Fibroblast of pulmonary artery (primary cell): ENCODE results near the gene EFCC1.
"Not testable (repeated sequence)": the region's sequence is repeated elsewhere in the genome, so short reads cannot be mapped to it uniquely, and the experiment has no call there.

Experiments used
- DNase-seq: peaks from one replicate; pipeline ENCODE4 v3.0.0-alpha.2; 2010; ENCODE audit warnings: low read depth
- H3K4me3 ChIP-seq: replicated peaks from 2 replicates; pipeline ENCODE4 v1.5.1; 2011; ENCODE audit warnings: low read depth, mild to moderate bottlenecking, control low read depth, low read length, moderate library complexity
- CTCF ChIP-seq: IDR thresholded peaks from 2 replicates; pipeline ENCODE4 v1.5.1; 2011; ENCODE audit warnings: mild to moderate bottlenecking, control low read depth, low read length, inconsistent platforms; ENCODE audit errors: missing control alignments

EFCC1 gene

GRCh38 chr3:129068291-129068886, 67.3 kb downstream of the EFCC1 start:
- TF ChIP-seq CTCF = no peak
- peak overlapping the region; percentile 37 for H3K4me3 ChIP-seq
- peak; percentile 13 for DNase-seq

- not testable (repeated sequence) for DNase-seq, H3K4me3 ChIP-seq
Observed at GRCh38 chr3:129069313-129070085, 68.4 kb downstream of the EFCC1 start.

GRCh38 chr3:129070086-129070885, 69.2 kb downstream of the EFCC1 start:
- TF ChIP-seq CTCF = no peak
- H3K4me3 ChIP-seq = no peak overlapping the region
- DNase-seq = no peak

GRCh38 chr3:129077222-129077621, 76.1 kb downstream of the EFCC1 start:
- TF ChIP-seq CTCF = no peak
- DNase-seq = peak; percentile 13
- no peak overlapping the region for H3K4me3 ChIP-seq

GRCh38 chr3:129078510-129078909, 77.4 kb downstream of the EFCC1 start:
- no peak for TF ChIP-seq CTCF
- no peak overlapping the region for H3K4me3 ChIP-seq
- DNase-seq = no peak

- no peak overlapping the region for H3K4me3 ChIP-seq
- TF ChIP-seq CTCF = no peak
- no peak for DNase-seq
Observed at GRCh38 chr3:129081503-129081902, 80.4 kb downstream of the EFCC1 start.

GRCh38 chr3:129082026-129082425, 80.9 kb downstream of the EFCC1 start:
- DNase-seq = no peak
- TF ChIP-seq CTCF = no peak

More at GRCh38 chr3:129082026-129082425, 80.9 kb downstream of the EFCC1 start:
- H3K4me3 ChIP-seq = no peak overlapping the region
